ENCODE data around the gene SAMMSON. TPM values are rescaled to one million over a fixed set of nuclear protein-coding genes. Genes with fewer than 3 reads are reported as not detected.

SAMMSON gene
- total RNA-seq, 1 donor from 2014 or later, result not detected

- Mint-ChIP-seq H3K4me1 (peaks cover 25% of the 10 kb centered on the region), H3K36me3 (ENCODE audit: low read depth) (peaks cover 2% of the 10 kb centered on the region), H3K27me3 (ENCODE audit: low read depth) (no peaks in the 10 kb centered on the region), H3K4me3 (no peak overlapping the region), H3K27ac (ENCODE audit: unreplicated experiment) (no peak overlapping the region), H3K9me3 (peaks cover 5% of the 10 kb centered on the region)
- TF ChIP-seq CTCF (conservative IDR thresholded peaks at IDR 0.05), result no peak
- no peak for DNase-seq (ENCODE audit: low read depth, low spot score)
Measured at GRCh38 chr3:70038693-70039092, 39.2 kb downstream of the SAMMSON start.

- no peak for TF ChIP-seq CTCF (conservative IDR thresholded peaks at IDR 0.05)
- Mint-ChIP-seq H3K27me3 (ENCODE audit: low read depth) (no peaks in the 10 kb centered on the region), H3K9me3 (peaks cover 5% of the 10 kb centered on the region), H3K4me1 (peaks cover 25% of the 10 kb centered on the region), H3K4me3 (peak overlapping the region; percentile 16), H3K27ac (ENCODE audit: unreplicated experiment) (no peak overlapping the region), H3K36me3 (ENCODE audit: low read depth) (peaks cover 2% of the 10 kb centered on the region)
- DNase-seq (ENCODE audit: low read depth, low spot score), result no peak
Measured at GRCh38 chr3:70040386-70040785, 40.9 kb downstream of the SAMMSON start.

GRCh38 chr3:70042641-70043040 lies 43.1 kb downstream of the SAMMSON start:
- DNase-seq (ENCODE audit: low read depth, low spot score), result no peak
- Mint-ChIP-seq H3K4me1 (peaks cover 25% of the 10 kb centered on the region), H3K27me3 (ENCODE audit: low read depth) (no peaks in the 10 kb centered on the region), H3K4me3 (no peak overlapping the region), H3K9me3 (peaks cover 3% of the 10 kb centered on the region), H3K27ac (ENCODE audit: unreplicated experiment) (no peak overlapping the region), H3K36me3 (ENCODE audit: low read depth) (peaks cover 2% of the 10 kb centered on the region)
- TF ChIP-seq CTCF (conservative IDR thresholded peaks at IDR 0.05), result no peak

GRCh38 chr3:70049761-70050160 lies 50.2 kb downstream of the SAMMSON start:
- TF ChIP-seq CTCF (conservative IDR thresholded peaks at IDR 0.05), result no peak
- Mint-ChIP-seq H3K4me3 (no peak overlapping the region), H3K36me3 (ENCODE audit: low read depth) (no peaks in the 10 kb centered on the region)

GRCh38 chr3:70053293-70053692 lies 53.8 kb downstream of the SAMMSON start:
- no peak for DNase-seq (ENCODE audit: low read depth, low spot score)
- Mint-ChIP-seq H3K36me3 (ENCODE audit: low read depth) (no peaks in the 10 kb centered on the region), H3K4me1 (peaks cover 20% of the 10 kb centered on the region), H3K9me3 (peaks cover 4% of the 10 kb centered on the region), H3K27ac (ENCODE audit: unreplicated experiment) (no peak overlapping the region), H3K4me3 (no peak overlapping the region), H3K27me3 (ENCODE audit: low read depth) (no peaks in the 10 kb centered on the region)
- no peak for TF ChIP-seq CTCF (conservative IDR thresholded peaks at IDR 0.05)

More at GRCh38 chr3:70049761-70050160, 50.2 kb downstream of the SAMMSON start:
- no peaks in the 10 kb centered on the region for H3K9me3 Mint-ChIP-seq
- H3K4me1 Mint-ChIP-seq, result peaks cover 8% of the 10 kb centered on the region
- H3K27me3 Mint-ChIP-seq (ENCODE audit: low read depth), result no peaks in the 10 kb centered on the region
- no peak for DNase-seq (ENCODE audit: low read depth, low spot score)
- H3K27ac Mint-ChIP-seq (ENCODE audit: unreplicated experiment), result no peak overlapping the region

GRCh38 chr3:70056081-70056480 lies 56.5 kb downstream of the SAMMSON start:
- no peak for TF ChIP-seq CTCF (conservative IDR thresholded peaks at IDR 0.05)
- Mint-ChIP-seq H3K36me3 (ENCODE audit: low read depth) (no peaks in the 10 kb centered on the region), H3K27me3 (ENCODE audit: low read depth) (no peaks in the 10 kb centered on the region), H3K9me3 (peaks cover 4% of the 10 kb centered on the region), H3K27ac (ENCODE audit: unreplicated experiment) (peak overlapping the region; percentile 82), H3K4me3 (no peak overlapping the region), H3K4me1 (peaks cover 20% of the 10 kb centered on the region)
- DNase-seq (ENCODE audit: low read depth, low spot score), result no peak

Measured in neural crest cell (in vitro differentiated cells).